Transverse colon (tissue), 4 donors: Measurements from ENCODE around the gene SERPINB1. TPM values are rescaled to one million over a fixed set of nuclear protein-coding genes. Genes with fewer than 3 reads are reported as not detected.

ENCODE experiments used
- DNase-seq: peaks from one replicate; pipeline ENCODE4 v3.0.0-alpha.2; 2019
- H3K27ac ChIP-seq, 4 donors: fragments of 200-600 bp; sonication (generic); 2 replicates each; pipeline ENCODE4 v1.5.1; 2016 to 2018; ENCODE audit warnings: inconsistent platforms in 4 of 4
- H3K27me3 ChIP-seq: fragments of 200-600 bp; sonication (generic); 2 replicates; pipeline ENCODE4 v1.5.1; 2017; ENCODE audit warnings: inconsistent platforms
- H3K36me3 ChIP-seq, 4 donors: fragments of 200-600 bp; sonication (generic); 2 replicates each; pipeline ENCODE4 v1.5.1; 2017 to 2019; ENCODE audit warnings: inconsistent platforms in 4 of 4
- H3K4me1 ChIP-seq, 4 donors: fragments of 200-600 bp; sonication (generic); 2 replicates each; pipeline ENCODE4 v1.5.1; 2017 to 2020; ENCODE audit warnings: inconsistent platforms in 4 of 4
- H3K4me3 ChIP-seq, 4 donors: fragments of 200-600 bp; sonication (generic); 1 replicate in 1 of 4; 2 replicates in 3 of 4; pipeline versions ENCODE4 v1.5.1 to v1.6.1; 2017 to 2019; ENCODE audit warnings: inconsistent platforms in 4 of 4
- H3K9me3 ChIP-seq, 2 donors: fragments of 200-600 bp; sonication (generic); 2 replicates each; pipeline ENCODE4 v1.5.1; 2017 to 2019; ENCODE audit warnings: inconsistent platforms in 2 of 2
- EP300 ChIP-seq: sonication (generic); formaldehyde crosslinking; IDR thresholded peaks from one replicate; pipeline ENCODE4 v1.6.1; 2017; ENCODE audit warnings: antibody characterized with exemption, low read depth
- POLR2A ChIP-seq: fragments of 450-650 bp; IDR thresholded peaks from one replicate; pipeline ENCODE4 v1.6.1; 2016; ENCODE audit warnings: antibody characterized with exemption, mild to moderate bottlenecking, moderate library complexity
- POLR2AphosphoS5 ChIP-seq, 3 donors: sonication (generic); formaldehyde crosslinking; IDR thresholded peaks; one replicate each; pipeline ENCODE4 v1.6.1; 2016; ENCODE audit warnings: antibody characterized with exemption in 3 of 3
- WGBS, 2 donors: methylation state at CpG; one replicate each; pipeline ENCODE4 v1.1.5; 2018; ENCODE audit warnings: low coverage in 1 of 2; 5-methylcytosine and 5-hydroxymethylcytosine counted together
- in situ Hi-C, 4 donors: fragments of 200-750 bp; cut with MboI; loops; one replicate each; pipeline versions ENCODE4 v1.15.0 to v1.15.1; 2017; ENCODE audit warnings: low sequenced_read_pairs in 3 of 4, low pct_ligation_motif_present in 1 of 4, low pct_unique_long_range_greater_than_20kb in 1 of 4
- intact Hi-C: fragments of 100-400 bp; cut with DNase I; formaldehyde crosslinking; loops from one replicate; pipeline ENCODE4 v1.15.1; 2023; ENCODE audit warnings: low total_unique reads
- total RNA-seq, 4 donors: library from RNA; depleted of rRNA; stranded (reverse); fragments of >200 nt; gene quantifications; one replicate each; pipeline ENCODE4 v1.1.0, GENCODE V29; 2016
- TF ChIP-seq, protein P1 (sequence below), 5 experiments: fragments of 200-600 bp in 3 of 5; fragments of 450-650 bp in 2 of 5; sonication (generic) in 3 of 5; IDR thresholded peaks; 1 replicate in 2 of 5; 2 replicates in 3 of 5; pipeline ENCODE4 v1.5.1; 2016 to 2017; ENCODE audit warnings: antibody characterized with exemption in 5 of 5, inconsistent platforms in 3 of 5, mild to moderate bottlenecking in 2 of 5, moderate library complexity in 1 of 5

The SERPINB1 gene
- total RNA-seq, 4 donors from 2014 or later: 22.3 to 140 (median 88.4) TPM

DNA sequence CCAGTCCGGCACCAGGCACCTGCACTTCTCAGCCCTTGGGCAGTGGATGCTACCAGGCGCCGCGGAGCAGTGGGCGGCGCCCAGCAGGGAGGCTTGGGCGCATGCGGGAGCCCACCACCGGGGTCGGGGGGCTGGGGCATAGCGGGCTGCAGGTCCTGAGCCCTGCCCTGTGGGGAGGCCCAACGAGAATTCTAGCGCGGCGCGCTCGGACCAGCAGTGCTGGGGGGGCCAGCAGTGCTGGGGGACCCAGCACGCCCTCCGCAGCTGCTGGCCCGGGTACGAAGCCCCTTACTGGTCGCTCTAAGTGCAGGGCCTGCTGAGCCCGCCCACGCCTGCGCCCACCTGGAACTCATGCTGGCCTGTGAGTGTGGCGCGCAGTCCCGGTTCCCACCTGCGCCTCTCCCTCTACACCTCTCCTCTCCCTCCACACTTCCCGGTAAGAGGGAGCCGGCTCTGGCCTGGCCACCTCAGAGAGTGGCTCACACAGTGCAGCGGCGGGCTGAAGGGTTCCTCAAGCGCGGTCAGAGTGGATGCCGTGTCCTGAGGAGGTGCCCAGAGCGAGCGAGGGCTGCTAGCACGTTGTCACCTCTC, 28.5 kb upstream of the SERPINB1 start:
- H3K27me3 ChIP-seq: no peaks in the 10 kb centered on the region
- no peak for TF ChIP-seq POLR2AphosphoS5 (IDR thresholded peaks at IDR 0.05)
- TF ChIP-seq POLR2A: no peak
- TF ChIP-seq, protein P1, sequence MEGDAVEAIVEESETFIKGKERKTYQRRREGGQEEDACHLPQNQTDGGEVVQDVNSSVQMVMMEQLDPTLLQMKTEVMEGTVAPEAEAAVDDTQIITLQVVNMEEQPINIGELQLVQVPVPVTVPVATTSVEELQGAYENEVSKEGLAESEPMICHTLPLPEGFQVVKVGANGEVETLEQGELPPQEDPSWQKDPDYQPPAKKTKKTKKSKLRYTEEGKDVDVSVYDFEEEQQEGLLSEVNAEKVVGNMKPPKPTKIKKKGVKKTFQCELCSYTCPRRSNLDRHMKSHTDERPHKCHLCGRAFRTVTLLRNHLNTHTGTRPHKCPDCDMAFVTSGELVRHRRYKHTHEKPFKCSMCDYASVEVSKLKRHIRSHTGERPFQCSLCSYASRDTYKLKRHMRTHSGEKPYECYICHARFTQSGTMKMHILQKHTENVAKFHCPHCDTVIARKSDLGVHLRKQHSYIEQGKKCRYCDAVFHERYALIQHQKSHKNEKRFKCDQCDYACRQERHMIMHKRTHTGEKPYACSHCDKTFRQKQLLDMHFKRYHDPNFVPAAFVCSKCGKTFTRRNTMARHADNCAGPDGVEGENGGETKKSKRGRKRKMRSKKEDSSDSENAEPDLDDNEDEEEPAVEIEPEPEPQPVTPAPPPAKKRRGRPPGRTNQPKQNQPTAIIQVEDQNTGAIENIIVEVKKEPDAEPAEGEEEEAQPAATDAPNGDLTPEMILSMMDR (IDR thresholded peaks at IDR 0.05): no peak
- no peak for TF ChIP-seq EP300
- no peak overlapping the region for H3K4me3 ChIP-seq
- H3K4me1 ChIP-seq: peaks cover 0 to 13% (median 5%) of the 10 kb centered on the region in 4 donors
- H3K9me3 ChIP-seq: no peaks in the 10 kb centered on the region
- no peak for DNase-seq
- H3K27ac ChIP-seq: no peak overlapping the region
- no peaks in the 10 kb centered on the region for H3K36me3 ChIP-seq
- in situ Hi-C loops (no loop called here), intact Hi-C loops (no loop called here)
- WGBS, 2 donors: 92% methylated on average over 25 of the region's 39 CpGs; no CpG with 5 or more reads in 1 of the 2 donors

DNA sequence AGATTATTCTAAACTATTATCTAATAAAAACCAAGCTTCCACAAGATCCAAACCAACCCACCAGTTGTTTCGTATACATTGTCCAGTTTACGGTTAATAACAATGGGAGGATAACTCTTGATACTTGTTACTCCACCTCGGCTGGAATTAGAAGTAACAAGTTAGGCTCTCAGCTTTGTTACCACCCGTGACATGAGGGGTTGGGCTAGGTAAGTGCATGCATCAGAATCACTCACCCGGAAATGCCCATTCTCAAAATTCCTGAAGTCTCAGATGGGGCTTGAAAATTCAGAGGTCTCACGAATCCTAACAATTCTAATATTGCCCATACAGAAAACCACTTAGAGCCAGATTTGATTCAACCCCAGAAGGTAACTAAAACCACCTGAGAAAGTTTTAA, 27.0 kb upstream of the SERPINB1 start:
- Histone ChIP-seq H3K36me3 (no peaks in the 10 kb centered on the region), H3K4me1 (peaks cover 0 to 11% (median 0%) of the 10 kb centered on the region in 4 donors), H3K9me3 (no peaks in the 10 kb centered on the region), H3K27ac (no peak overlapping the region), H3K27me3 (no peaks in the 10 kb centered on the region), H3K4me3 (no peak overlapping the region)
- TF ChIP-seq, protein P1 (IDR thresholded peaks at IDR 0.05): no peak
- TF ChIP-seq POLR2A (no peak), EP300 (no peak), POLR2AphosphoS5 (IDR thresholded peaks at IDR 0.05) (no peak)
- intact Hi-C loops: no loop called here
- in situ Hi-C loops: no loop called here
- WGBS, 2 donors: 89 to 100% methylated on average over 1 to 6 of the region's 6 CpGs
- no peak for DNase-seq

GRCh38 chr6:2866171-2866846, 24.6 kb upstream of the SERPINB1 start:
- TF ChIP-seq, protein P1 (IDR thresholded peaks at IDR 0.05): no peak
- TF ChIP-seq POLR2AphosphoS5 (IDR thresholded peaks at IDR 0.05) (no peak), EP300 (no peak), POLR2A (no peak)
- Histone ChIP-seq H3K36me3 (no peaks in the 10 kb centered on the region), H3K4me1 (peaks cover 0 to 15% (median 0%) of the 10 kb centered on the region in 4 donors), H3K4me3 (no peak overlapping the region), H3K9me3 (no peaks in the 10 kb centered on the region), H3K27ac (no peak overlapping the region), H3K27me3 (no peaks in the 10 kb centered on the region)
- in situ Hi-C loops: no loop called here
- intact Hi-C loops: no loop called here
- no peak for DNase-seq
- WGBS, 2 donors: 44 to 46% methylated on average over 7 to 8 of the region's 8 CpGs

GRCh38 chr6:2865694-2866151, 24.1 kb upstream of the SERPINB1 start:
- H3K27ac ChIP-seq: no peak overlapping the region
- TF ChIP-seq EP300 (no peak), POLR2AphosphoS5 (IDR thresholded peaks at IDR 0.05) (no peak), POLR2A (no peak)
- TF ChIP-seq, protein P1 (IDR thresholded peaks at IDR 0.05): no peak
- no peaks in the 10 kb centered on the region for H3K27me3 ChIP-seq
- H3K4me1 ChIP-seq: peaks cover 0 to 15% (median 0%) of the 10 kb centered on the region in 4 donors
- H3K9me3 ChIP-seq: no peaks in the 10 kb centered on the region
- intact Hi-C loops: no loop called here
- in situ Hi-C loops: no loop called here
- no peak for DNase-seq
- 24 to 63% methylated on average over 2 to 4 of the region's 4 CpGs for WGBS, 2 donors
- H3K36me3 ChIP-seq: no peaks in the 10 kb centered on the region
- no peak overlapping the region for H3K4me3 ChIP-seq
